ENCODE data around the gene SLC35F2.

The SLC35F2 gene

DNA sequence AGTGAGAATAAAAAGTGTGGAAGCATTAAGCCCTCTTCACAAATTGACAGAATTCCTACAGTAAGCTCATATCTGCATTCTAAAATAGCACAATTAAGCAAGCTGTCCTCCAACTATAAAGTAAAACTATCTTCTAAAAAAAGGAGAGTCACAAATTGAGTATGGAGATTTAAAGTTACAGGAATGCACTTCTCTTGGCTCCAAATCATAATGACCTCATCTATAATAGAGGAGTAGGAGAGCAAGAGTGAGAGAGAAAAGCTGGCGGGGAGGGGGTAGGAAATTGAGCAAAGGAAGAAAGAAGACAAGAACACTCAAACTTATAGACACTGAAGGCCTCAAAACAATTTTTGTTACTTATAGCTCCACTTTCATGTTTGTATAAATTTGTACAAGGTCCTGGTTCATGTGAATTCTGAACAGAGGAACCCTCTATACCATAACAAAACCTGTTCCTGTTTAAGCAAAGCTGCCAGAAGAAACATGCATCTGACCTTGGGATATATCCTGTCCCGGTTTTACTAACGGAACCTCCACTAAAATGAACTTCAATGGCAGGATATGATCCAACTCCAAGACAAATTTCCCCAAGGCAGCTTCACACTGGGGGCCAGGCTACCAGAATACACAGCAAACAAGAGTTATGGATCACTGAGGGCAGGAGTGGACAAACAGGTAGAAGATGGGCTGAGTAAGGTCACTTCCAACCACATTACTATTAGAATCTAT lies 37.2 kb downstream of the SLC35F2 start:
- no peak for TF ChIP-seq CTCF (IDR thresholded peaks at IDR 0.05; ENCODE audit: insufficient read depth, low read depth, low read length, missing control alignments)
- H3K4me3 ChIP-seq (ENCODE audit: low read depth, low read length): no peak overlapping the region
- DNase-seq (ENCODE audit: low read depth): no peak

DNA sequence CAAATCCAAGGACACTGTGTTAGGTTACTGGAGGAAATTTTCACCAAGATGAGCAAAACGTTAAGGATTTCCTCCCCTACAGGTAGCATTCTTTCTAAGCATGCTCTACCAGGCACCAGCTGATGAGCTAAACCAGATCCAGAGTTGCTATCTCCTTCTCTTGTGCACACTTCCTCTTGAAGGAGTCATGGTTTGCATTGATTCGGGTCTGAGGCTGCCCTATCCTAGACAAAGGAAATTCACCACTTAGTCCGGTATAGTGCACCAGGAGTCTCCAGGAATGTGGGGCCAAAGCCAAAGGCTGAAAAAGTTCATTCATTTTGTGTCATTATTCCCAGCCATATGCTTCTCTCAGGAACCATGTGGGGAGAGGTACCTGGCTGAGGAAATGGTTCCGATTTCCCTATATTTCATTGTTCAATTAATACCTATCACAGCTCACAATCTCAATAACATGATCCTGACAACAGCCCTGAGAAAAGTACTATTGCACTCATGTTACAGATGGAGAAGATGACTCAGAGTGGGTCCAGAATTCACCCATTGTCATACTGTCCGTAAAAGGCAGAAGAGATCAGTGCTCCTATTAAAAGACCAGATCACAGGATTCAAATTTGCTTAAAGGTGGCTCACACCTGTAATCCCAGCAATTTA lies 39.1 kb downstream of the SLC35F2 start:
- no peak for TF ChIP-seq CTCF (IDR thresholded peaks at IDR 0.05; ENCODE audit: insufficient read depth, low read depth, low read length, missing control alignments)
- H3K4me3 ChIP-seq (ENCODE audit: low read depth, low read length): no peak overlapping the region
- no peak for DNase-seq (ENCODE audit: low read depth)

GRCh38 chr11:107818491-107818890 lies 40.1 kb downstream of the SLC35F2 start:
- DNase-seq (ENCODE audit: low read depth): no peak
- H3K4me3 ChIP-seq (ENCODE audit: low read depth, low read length): no peak overlapping the region
- TF ChIP-seq CTCF (IDR thresholded peaks at IDR 0.05; ENCODE audit: insufficient read depth, low read depth, low read length, missing control alignments): no peak

- no peak for DNase-seq (ENCODE audit: low read depth)
- H3K4me3 ChIP-seq (ENCODE audit: low read depth, low read length): no peak overlapping the region
- no peak for TF ChIP-seq CTCF (IDR thresholded peaks at IDR 0.05; ENCODE audit: insufficient read depth, low read depth, low read length, missing control alignments)
Measured at GRCh38 chr11:107816028-107816427, 42.6 kb downstream of the SLC35F2 start.

DNA sequence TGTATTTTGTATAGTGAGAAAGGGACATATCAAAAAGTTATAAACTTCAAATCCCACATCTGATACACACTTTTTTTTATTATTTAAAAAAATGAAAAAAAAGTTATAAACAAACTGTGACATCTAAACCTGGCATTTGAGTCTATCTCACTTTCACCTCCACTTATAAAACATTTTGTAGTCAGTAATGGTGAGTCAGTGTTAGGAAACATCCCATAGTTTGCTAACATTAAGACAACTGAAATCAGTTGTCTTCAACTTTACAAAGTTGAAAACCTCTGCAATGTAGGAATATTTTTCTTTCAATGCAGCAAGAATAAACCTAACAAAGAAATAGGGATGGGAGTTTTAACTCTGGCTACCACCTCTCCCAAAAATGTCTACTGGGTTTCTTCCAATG lies 47.7 kb downstream of the SLC35F2 start:
- no peak for TF ChIP-seq CTCF (IDR thresholded peaks at IDR 0.05; ENCODE audit: insufficient read depth, low read depth, low read length, missing control alignments)
- DNase-seq (ENCODE audit: low read depth): no peak
- no peak overlapping the region for H3K4me3 ChIP-seq (ENCODE audit: low read depth, low read length)

- no peak for TF ChIP-seq CTCF (IDR thresholded peaks at IDR 0.05; ENCODE audit: insufficient read depth, low read depth, low read length, missing control alignments)
- H3K4me3 ChIP-seq (ENCODE audit: low read depth, low read length): no peak overlapping the region
- DNase-seq (ENCODE audit: low read depth): no peak
Measured at GRCh38 chr11:107808521-107808920, 50.1 kb downstream of the SLC35F2 start.
